Measurements from ENCODE around the gene UBTD2. TPM values are rescaled to one million over a fixed set of nuclear protein-coding genes. Genes with fewer than 3 reads are reported as not detected.

UBTD2 gene, protein sequence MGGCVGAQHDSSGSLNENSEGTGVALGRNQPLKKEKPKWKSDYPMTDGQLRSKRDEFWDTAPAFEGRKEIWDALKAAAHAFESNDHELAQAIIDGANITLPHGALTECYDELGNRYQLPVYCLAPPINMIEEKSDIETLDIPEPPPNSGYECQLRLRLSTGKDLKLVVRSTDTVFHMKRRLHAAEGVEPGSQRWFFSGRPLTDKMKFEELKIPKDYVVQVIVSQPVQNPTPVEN
- total RNA-seq, result 23.2 and 25.5 TPM in 2 replicates

DNA sequence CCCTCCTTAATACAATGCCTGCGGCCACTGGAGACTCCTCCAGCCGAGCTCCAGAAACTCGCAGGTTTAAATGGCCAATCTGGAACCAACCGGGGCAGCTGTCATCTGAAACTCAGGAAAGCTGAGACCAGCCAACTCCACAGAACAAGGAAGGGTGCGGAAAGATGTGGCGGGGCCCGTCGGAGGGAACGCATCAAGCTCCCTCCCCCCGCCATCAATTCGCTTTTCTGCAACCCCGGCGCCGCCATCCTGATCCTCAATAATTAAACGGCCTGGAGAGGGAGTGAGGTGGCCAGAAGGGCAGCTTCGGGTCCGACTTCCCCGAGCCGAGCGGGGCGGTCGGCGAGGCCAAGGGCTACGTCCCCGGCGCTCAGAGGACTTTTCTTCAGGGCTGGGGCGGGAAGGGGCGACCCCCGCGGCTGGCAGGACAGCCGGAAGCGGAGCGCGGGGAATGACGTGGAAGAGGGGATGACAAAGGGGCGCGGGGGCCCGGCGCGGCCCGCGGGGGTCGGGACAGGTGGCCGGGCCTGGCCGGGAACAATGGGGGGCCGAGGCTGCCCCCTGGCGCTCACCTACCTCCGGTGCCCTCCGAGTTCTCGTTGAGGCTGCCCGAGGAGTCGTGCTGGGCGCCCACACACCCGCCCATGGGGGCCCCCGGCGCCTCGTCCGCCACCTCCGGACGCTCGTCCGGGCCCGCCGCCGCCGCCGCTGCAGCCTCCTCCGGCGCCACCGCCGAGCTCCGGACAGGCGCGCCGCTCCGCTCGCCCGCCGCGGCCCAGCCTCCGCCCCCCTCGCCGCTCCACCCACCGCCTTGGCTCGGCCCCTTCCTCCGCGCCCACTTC is at the start of gene UBTD2:
UBTD2 (minus strand) TSS at position 745 of the 842 bp plus-strand sequence; CDS start at position 646, 99 bp downstream.

DNA sequence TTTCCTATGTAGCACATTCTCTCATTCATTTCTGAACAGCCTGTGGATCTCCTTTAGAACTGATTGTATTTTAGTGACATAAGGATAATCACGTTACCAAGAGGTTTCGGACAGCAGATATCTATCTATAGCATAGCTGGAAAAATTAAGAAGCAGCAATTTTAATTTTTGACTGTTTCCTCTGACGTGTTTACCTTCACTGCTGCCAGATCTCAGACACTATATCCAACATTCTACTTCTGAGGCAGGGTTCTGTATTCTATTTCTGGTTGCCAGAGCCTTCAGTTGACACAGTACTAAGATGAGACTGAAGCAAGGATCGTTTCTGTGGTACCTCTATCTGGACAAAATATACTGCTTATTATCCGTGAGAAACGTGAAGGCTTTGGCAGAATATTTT is 89.7 kb downstream of the UBTD2 start, which contains the start of gene EFCAB9:
EFCAB9 (plus strand) TSS at position 301 of the 400 bp plus-strand sequence; CDS start at position 302, 1 bp downstream.

DNA sequence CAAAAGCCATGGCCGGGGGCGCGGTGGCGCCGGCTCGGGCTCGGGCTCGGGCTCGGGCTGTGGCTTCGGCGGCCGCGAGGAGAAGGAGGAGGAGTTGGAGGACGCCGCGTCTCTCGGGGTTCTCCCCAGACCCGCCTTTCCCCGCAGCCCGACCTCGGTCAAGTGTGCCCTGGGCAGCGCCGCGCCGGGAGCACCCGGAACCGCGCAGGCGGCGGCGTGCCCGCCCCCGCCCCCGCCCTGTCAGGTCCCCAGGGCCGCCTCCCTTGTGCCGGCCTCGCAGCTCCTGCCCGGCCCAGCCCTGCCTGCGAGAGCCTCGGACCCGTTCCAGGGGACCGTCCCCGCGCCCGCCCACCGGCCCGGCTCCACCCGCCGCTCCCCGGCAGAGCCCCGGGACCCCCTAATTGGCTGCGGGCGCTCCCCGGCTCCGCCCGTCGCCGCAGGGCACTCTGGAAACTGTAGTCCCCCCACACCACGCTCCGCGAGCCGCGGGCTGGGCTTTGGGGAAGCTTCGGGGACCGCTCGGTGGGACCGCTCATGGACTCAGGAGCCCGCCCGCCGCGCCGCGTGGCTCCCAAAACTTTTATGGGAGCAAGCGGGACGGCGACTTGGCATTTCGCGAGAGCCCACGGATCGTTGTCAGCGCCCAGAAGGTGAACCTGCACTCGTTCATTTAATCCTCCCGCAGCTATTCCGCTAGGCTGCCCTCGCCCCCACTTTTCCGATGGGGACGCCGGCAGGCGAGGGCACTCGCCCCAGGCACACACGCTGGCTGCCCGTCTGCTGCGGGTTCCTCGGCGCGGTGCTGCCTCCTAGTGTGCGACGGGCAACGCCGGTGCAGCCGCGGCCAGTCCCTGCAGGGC is 95.3 kb downstream of the UBTD2 start, which contains the start of gene STK10:
STK10 (minus strand) TSS at position 192 of the 860 bp plus-strand sequence; CDS start at position 10, 182 bp downstream.

Other genes with a start within 250 kb of the UBTD2 start
- 21.2 and 28.6 TPM in 2 replicates for gene STK10, start 95.5 kb downstream of the UBTD2 start, total RNA-seq
- gene EFCAB9, start 89.6 kb downstream of the UBTD2 start, total RNA-seq, result not detected in 2 replicates
- gene SH3PXD2B, start 170.8 kb upstream of the UBTD2 start, total RNA-seq, result 22.4 and 41.2 TPM in 2 replicates